D341Med (cell line): ENCODE measurements around the gene AGPAT1.
"Not testable (repeated sequence)": the region's sequence is repeated elsewhere in the genome, so short reads cannot be mapped to it uniquely, and the experiment has no call there.

Experiments
- DNase-seq: peaks from one replicate; pipeline ENCODE4 v3.0.0; 2012; ENCODE audit warnings: low spot score

The AGPAT1 gene

GRCh38 chr6:32186151-32186840, 10.4 kb upstream of the AGPAT1 start:
- DNase-seq: not testable (repeated sequence)

GRCh38 chr6:32185681-32186131, 9.8 kb upstream of the AGPAT1 start:
- not testable (repeated sequence) for DNase-seq

DNA sequence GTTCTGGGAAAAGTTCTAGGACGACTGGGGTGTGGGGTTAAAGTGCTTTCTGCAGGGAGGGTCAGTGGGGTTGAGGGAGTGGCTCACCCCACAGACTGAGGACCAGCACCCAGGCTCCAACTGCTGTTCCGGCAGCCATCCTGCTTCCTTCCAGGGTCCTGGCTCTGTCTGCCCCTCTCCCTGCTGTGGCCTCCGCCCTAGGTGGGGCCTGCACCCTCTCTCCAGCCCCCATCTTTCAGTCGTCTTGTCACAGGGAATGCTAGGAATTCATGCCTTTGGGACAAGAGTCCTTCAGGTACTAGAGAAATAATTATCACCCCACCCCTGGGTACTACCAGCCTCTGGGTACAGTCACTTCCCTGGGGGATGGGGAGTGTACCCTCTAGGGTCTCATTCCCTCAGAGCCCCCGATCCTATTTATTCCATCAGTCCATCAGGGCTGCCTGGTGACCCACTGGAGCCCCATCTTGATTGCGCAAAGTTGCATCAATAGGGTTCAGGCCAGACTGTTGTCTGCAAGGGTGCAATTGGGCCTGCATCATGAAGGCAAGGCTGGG, 8.3 kb upstream of the AGPAT1 start, which contains the start of gene AGER:
TSS of gene AGER (minus strand) at position 170 of the 557 bp plus-strand sequence. CDS start at position 139, 31 bp downstream.
- DNase-seq: no peak

GRCh38 chr6:32183483-32184083, 7.7 kb upstream of the AGPAT1 start:
- no peak for DNase-seq

DNA sequence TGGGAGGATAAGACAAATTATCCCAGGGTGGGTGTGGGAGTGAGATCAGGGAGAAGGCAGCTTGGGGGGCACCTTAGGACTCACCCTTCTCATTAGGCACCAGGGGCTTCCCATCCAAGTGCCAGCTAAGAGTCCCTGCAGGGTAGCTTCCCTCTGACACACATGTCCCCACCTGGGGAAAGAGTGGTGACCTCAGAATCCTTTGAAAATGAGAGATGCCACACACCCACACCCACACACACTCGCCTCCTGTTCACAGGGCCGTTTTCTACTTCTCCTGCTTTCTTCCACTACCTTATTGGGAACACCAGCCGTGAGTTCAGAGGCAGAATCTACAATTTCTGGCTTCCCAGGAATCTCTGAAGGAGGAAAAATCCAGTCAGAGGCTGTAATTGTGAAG, 7.1 kb upstream of the AGPAT1 start:
- no peak for DNase-seq

GRCh38 chr6:32182555-32182981, 6.7 kb upstream of the AGPAT1 start:
- DNase-seq: no peak

GRCh38 chr6:32181915-32182529, 6.1 kb upstream of the AGPAT1 start:
- no peak for DNase-seq

- no peak for DNase-seq
Measured at GRCh38 chr6:32181148-32181702, 5.3 kb upstream of the AGPAT1 start.

GRCh38 chr6:32179766-32180405, 4.0 kb upstream of the AGPAT1 start:
- DNase-seq: no peak

- no peak for DNase-seq
Measured at GRCh38 chr6:32178547-32179440, 2.9 kb upstream of the AGPAT1 start.

GRCh38 chr6:32177788-32178546, 2.1 kb upstream of the AGPAT1 start, which contains the start of gene RNF5:
Gene RNF5 (plus strand): TSS chr6:32178405. CDS start chr6:32178512, 107 bp downstream.
- DNase-seq: peak; percentile 91

- DNase-seq: peak; percentile 65
Measured at GRCh38 chr6:32177183-32177787, 1.4 kb upstream of the AGPAT1 start.

DNA sequence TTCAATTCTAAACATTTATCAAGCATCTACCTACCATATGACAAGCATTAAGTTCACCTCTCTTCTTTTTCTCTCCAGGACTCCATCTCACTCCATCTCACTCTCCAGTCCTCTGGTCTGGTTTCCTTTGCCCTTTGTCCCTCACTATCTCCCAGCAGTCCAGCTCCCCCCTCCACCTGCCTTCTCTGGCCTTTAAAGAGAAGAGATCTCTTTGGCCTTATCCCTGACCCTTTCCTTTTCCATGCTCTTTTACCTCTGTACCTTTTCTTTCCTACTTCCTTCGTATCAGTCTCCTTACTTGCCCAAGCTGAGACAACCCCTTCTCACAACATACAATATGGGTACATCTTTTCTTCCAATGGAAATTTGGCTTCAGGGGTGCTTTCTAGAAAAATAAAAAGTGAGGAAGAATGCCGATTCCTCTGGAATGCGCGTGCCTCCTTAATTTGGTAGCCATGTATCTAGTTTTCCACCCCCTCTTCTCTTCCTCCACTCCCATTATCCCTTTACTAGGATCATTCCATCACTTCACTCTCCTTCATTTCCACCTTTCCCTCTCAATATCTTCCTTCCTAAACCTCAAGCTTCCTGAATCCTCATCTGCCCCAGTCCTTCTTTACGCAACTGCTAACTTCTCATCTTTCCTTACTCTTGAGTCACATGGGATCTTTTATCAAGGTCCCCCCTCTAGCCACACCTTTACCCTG, 745 bp upstream of the AGPAT1 start:
- DNase-seq: no peak

DNA sequence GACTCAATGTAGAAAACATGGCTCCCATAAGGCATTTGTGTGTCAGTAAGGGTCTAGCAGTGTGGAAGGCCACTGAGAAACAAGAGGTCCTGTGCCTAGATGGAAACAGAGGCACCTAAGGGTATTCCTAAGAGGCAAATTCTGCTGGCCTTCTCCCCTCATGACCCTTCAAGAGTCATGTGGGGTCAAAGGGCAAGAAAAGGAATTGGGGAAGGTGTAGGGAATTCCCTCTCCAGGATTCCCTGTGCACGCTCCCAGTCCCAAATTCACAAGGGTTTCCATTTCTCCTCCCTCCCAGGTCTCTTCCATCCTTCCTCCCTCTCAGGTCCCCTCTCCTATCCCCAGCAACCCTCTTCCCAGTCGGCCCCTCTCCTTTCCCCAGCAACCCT, 568 bp downstream of the AGPAT1 start:
- DNase-seq: no peak

GRCh38 chr6:32174416-32174815, 1.5 kb downstream of the AGPAT1 start:
- DNase-seq: no peak

GRCh38 chr6:32173051-32173727, 2.7 kb downstream of the AGPAT1 start:
- no peak for DNase-seq

- no peak for DNase-seq
Measured at GRCh38 chr6:32171234-32171633, 4.7 kb downstream of the AGPAT1 start.

DNA sequence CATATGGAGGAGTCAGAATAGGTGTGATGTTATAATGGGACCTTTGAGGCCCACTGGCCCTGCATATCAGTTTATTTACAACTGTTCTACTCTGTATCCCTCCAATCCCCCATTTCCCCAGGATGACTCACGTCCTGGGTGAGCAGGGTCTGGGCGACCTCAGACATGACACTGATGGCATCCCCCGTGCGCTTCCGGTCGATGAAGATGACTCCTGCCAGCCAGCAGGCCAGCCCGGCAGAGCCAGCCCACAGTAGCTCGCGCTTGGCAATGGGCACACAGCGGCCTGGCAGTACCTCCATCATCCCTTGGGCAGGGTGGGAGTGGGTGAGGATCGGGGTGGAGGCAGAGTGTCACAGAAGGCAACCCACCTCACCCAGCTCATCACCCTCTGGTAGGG, 5.6 kb downstream of the AGPAT1 start:
- DNase-seq: no peak
